HG03342 (cell line): ENCODE results near the gene EIF6.

Source experiments
- ATAC-seq: cut with Tn5 transposase; IDR thresholded peaks from one replicate; pipeline ENCODE4 v1.9.1; 2021; ENCODE audit warnings: mild to moderate bottlenecking, moderate library complexity; ENCODE audit not compliant: unreplicated experiment

EIF6 gene

GRCh38 chr20:35281506-35282101, 3.0 kb downstream of the EIF6 start:
- ATAC-seq: no peak

- no peak for ATAC-seq
These were observed 4.0 kb downstream of the EIF6 start for GRCh38 chr20:35280523-35280922.

- no peak for ATAC-seq
These were observed 4.9 kb downstream of the EIF6 start for GRCh38 chr20:35279533-35280174.

GRCh38 chr20:35279040-35279439, 5.5 kb downstream of the EIF6 start:
- no peak for ATAC-seq

GRCh38 chr20:35277531-35278395, 6.8 kb downstream of the EIF6 start, which contains the start of gene MMP24OS:
Gene MMP24OS, minus strand, starts transcription at chr20:35278122. Its CDS starts 193 bp downstream, at chr20:35277929.
- ATAC-seq: peak; percentile 84

- no peak for ATAC-seq
These were observed 7.4 kb downstream of the EIF6 start for GRCh38 chr20:35277127-35277526.

GRCh38 chr20:35276408-35276807, 8.2 kb downstream of the EIF6 start:
- ATAC-seq: no peak

- no peak for ATAC-seq
These were observed 8.8 kb downstream of the EIF6 start for GRCh38 chr20:35275741-35276251.

GRCh38 chr20:35274172-35275092, 10.1 kb downstream of the EIF6 start:
- no peak for ATAC-seq

- ATAC-seq: no peak
These were observed 11.0 kb downstream of the EIF6 start for GRCh38 chr20:35273449-35274171.

- ATAC-seq: no peak
These were observed 12.7 kb downstream of the EIF6 start for GRCh38 chr20:35271904-35272303.

- no peak for ATAC-seq
These were observed 13.3 kb downstream of the EIF6 start for GRCh38 chr20:35271073-35271882.

GRCh38 chr20:35270021-35270902, 14.3 kb downstream of the EIF6 start:
- ATAC-seq: no peak

GRCh38 chr20:35269055-35269781, 15.4 kb downstream of the EIF6 start:
- ATAC-seq: peak; percentile 52

GRCh38 chr20:35267092-35267491, 17.5 kb downstream of the EIF6 start:
- ATAC-seq: no peak

GRCh38 chr20:35264755-35265154, 19.8 kb downstream of the EIF6 start:
- ATAC-seq: no peak
